PC-3 (cell line): ENCODE results near the gene MFN2. TPM values are rescaled to one million over a fixed set of nuclear protein-coding genes. Genes with fewer than 3 reads are reported as not detected.

Source experiments
- ATAC-seq: fragments of 200-7000 bp; cut with Tn5 transposase; 2 replicates; pipeline ENCODE4 v1.9.1; 2020; ENCODE audit warnings: mild to moderate bottlenecking, moderate library complexity
- BruUV-seq: library from RNA; stranded (reverse); fragments of 400-500 nt; replicated peaks from 2 replicates; lab custom pipeline; 2021; lab: Mats Ljungman, UMichigan
- CTCF ChIA-PET: fragments of 300-600 bp; sonication (Branson Sonifier 250); formaldehyde crosslinking; loops from one replicate; lab custom pipeline; 2022; ENCODE audit warnings: antibody characterized with exemption; lab: Charles Lee
- POLR2A ChIA-PET: fragments of 300-600 bp; sonication (Branson Sonifier 250); formaldehyde crosslinking; loops from one replicate; lab custom pipeline; 2022; ENCODE audit warnings: antibody characterized with exemption; ENCODE audit not compliant: unreplicated experiment; lab: Charles Lee
- DNase-seq: peaks from one replicate; pipeline ENCODE4 v3.0.0-alpha.2; 2015
- H2AFZ ChIP-seq: fragments of 300-600 bp; sonication (generic); 2 replicates; pipeline ENCODE4 v1.6.0; 2016; ENCODE audit warnings: antibody characterized with exemption, low read length
- H3F3A ChIP-seq: fragments of 300-600 bp; sonication (generic); one replicate; pipeline ENCODE4 v1.6.0; 2017; ENCODE audit warnings: antibody characterized with exemption, low read length, control low read depth, mild to moderate bottlenecking; ENCODE audit not compliant: unreplicated experiment
- H3K27ac ChIP-seq: fragments of 300-600 bp; sonication (generic); 2 replicates; pipeline ENCODE4 v1.5.1; 2016; ENCODE audit warnings: mild to moderate bottlenecking, low read length
- H3K27me3 ChIP-seq: fragments of 300-600 bp; sonication (generic); 2 replicates; pipeline ENCODE4 v1.6.1; 2016; ENCODE audit warnings: low read length, mixed read lengths
- H3K36me3 ChIP-seq: fragments of 300-600 bp; sonication (generic); 2 replicates; pipeline ENCODE4 v1.6.1; 2016; ENCODE audit warnings: low read depth, mixed run types, low read length, mixed read lengths
- H3K4me1 ChIP-seq: fragments of 300-600 bp; sonication (generic); 2 replicates; pipeline ENCODE4 v1.5.1; 2016; ENCODE audit warnings: low read length; ENCODE audit not compliant: insufficient read depth
- H3K4me2 ChIP-seq: fragments of 300-600 bp; sonication (generic); 2 replicates; pipeline ENCODE4 v1.6.0; 2016; ENCODE audit warnings: low read length
- H3K4me3 ChIP-seq: fragments of 300-600 bp; sonication (generic); 2 replicates; pipeline ENCODE4 v1.5.1; 2016; ENCODE audit warnings: mild to moderate bottlenecking, low read length, mixed read lengths
- H3K79me2 ChIP-seq: fragments of 300-600 bp; sonication (generic); 2 replicates; pipeline ENCODE4 v1.6.1; 2017; ENCODE audit warnings: low read length, mixed read lengths
- H3K9ac ChIP-seq: fragments of 300-600 bp; sonication (generic); 2 replicates; pipeline ENCODE4 v1.6.0; 2016; ENCODE audit warnings: mild to moderate bottlenecking, low read length
- H3K9me2 ChIP-seq: fragments of 300-600 bp; sonication (generic); replicated peaks from 2 replicates; pipeline ENCODE4 v1.6.1; 2016; ENCODE audit warnings: mixed run types, low read length, mixed read lengths
- H3K9me3 ChIP-seq: fragments of 300-600 bp; sonication (generic); 2 replicates; pipeline ENCODE4 v1.6.1; 2016; ENCODE audit warnings: low read length, mixed read lengths
- H4K20me1 ChIP-seq: fragments of 300-600 bp; sonication (generic); 2 replicates; pipeline ENCODE4 v1.6.1; 2016; ENCODE audit warnings: low read length, mixed read lengths
- EZH2 ChIP-seq: fragments of 300-600 bp; sonication (generic); IDR thresholded peaks from one replicate; pipeline ENCODE4 v1.6.1; 2017; ENCODE audit warnings: antibody characterized with exemption, mild to moderate bottlenecking, low read length; ENCODE audit not compliant: unreplicated experiment
- EZH2phosphoT487 ChIP-seq: fragments of 300-600 bp; sonication (generic); IDR thresholded peaks from 2 replicates; pipeline ENCODE4 v1.6.1; 2018; ENCODE audit warnings: mild to moderate bottlenecking, antibody characterized with exemption, low read length, borderline replicate concordance
- intact Hi-C: fragments of 100-400 bp; cut with micrococcal nuclease; formaldehyde crosslinking; loops from 2 replicates; pipeline ENCODE4 v1.9.0; 2023
- total RNA-seq: library from RNA; depleted of rRNA; stranded (reverse); fragments of >200 nt; gene quantifications from 2 replicates; pipeline ENCODE4 v1.2.3, GENCODE V29; 2014
- TF ChIP-seq, protein P1 (sequence below): fragments of 300-600 bp; sonication (generic); conservative IDR thresholded peaks from 2 replicates; pipeline ENCODE4 v1.5.1; 2017; ENCODE audit warnings: antibody characterized with exemption, low read depth, mild to moderate bottlenecking, low read length

Gene MFN2
- total RNA-seq, 1 experiment from 2014 or later = 97.8 TPM

GRCh38 chr1:11964656-11965055, 15.6 kb upstream of the MFN2 start:
- BruUV-seq = no TSS peak
- Histone ChIP-seq H3K79me2 (no peaks in the 10 kb centered on the region), H3K27ac (no peak overlapping the region), H3K36me3 (peaks cover 11% of the 10 kb centered on the region), H3K9me3 (no peaks in the 10 kb centered on the region), H4K20me1 (no peaks in the 10 kb centered on the region), H3K4me2 (no peak overlapping the region), H3K4me1 (no peaks in the 10 kb centered on the region), H3K27me3 (no peaks in the 10 kb centered on the region), H3K4me3 (no peak overlapping the region), H3K9me2 (no peaks in the 10 kb centered on the region), H3K9ac (no peak overlapping the region), H3F3A (no peaks in the 10 kb centered on the region), H2AFZ (no peak overlapping the region)
- ChIA-PET CTCF (no interaction called here), POLR2A (no interaction called here)
- ATAC-seq (no peak), DNase-seq (no peak)
- no peak for TF ChIP-seq EZH2
- TF ChIP-seq EZH2phosphoT487 = no peak
- TF ChIP-seq, protein P1, sequence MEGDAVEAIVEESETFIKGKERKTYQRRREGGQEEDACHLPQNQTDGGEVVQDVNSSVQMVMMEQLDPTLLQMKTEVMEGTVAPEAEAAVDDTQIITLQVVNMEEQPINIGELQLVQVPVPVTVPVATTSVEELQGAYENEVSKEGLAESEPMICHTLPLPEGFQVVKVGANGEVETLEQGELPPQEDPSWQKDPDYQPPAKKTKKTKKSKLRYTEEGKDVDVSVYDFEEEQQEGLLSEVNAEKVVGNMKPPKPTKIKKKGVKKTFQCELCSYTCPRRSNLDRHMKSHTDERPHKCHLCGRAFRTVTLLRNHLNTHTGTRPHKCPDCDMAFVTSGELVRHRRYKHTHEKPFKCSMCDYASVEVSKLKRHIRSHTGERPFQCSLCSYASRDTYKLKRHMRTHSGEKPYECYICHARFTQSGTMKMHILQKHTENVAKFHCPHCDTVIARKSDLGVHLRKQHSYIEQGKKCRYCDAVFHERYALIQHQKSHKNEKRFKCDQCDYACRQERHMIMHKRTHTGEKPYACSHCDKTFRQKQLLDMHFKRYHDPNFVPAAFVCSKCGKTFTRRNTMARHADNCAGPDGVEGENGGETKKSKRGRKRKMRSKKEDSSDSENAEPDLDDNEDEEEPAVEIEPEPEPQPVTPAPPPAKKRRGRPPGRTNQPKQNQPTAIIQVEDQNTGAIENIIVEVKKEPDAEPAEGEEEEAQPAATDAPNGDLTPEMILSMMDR = no peak
- intact Hi-C loops = no loop called here

DNA sequence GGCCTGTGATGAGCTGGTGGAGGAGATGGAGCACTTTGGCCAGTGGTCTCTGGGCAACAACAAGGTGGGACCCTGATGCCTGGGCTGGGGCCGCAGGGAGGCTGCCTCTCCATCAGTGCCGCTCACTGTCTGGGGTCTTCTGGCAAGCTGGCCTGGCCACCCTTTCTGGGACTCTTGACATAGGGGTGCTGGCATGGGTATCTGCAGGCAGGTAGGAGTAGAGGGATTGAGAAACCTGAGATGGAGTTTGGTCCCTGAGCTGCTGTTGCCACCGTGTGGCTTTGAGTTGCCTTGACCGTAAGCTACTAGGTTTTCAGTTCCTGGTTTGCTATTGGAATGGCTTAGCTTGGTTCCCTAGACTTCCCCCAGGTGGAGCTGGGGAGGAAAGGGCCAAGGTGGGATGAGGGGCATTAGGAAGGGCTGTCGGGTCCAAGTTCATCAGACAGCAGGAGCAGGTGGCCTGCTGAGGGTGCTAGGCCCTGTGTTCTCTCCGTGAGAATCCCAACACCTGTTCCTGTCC, 13.2 kb upstream of the MFN2 start:
- TF ChIP-seq, protein P1 = peak; percentile 68
- no peak for TF ChIP-seq EZH2phosphoT487
- TF ChIP-seq EZH2 = no peak
- Histone ChIP-seq H2AFZ (no peak overlapping the region), H3K9me3 (no peaks in the 10 kb centered on the region), H3F3A (no peaks in the 10 kb centered on the region), H3K4me1 (no peaks in the 10 kb centered on the region), H3K4me2 (no peak overlapping the region), H3K9me2 (no peaks in the 10 kb centered on the region), H3K4me3 (no peak overlapping the region), H3K27me3 (no peaks in the 10 kb centered on the region), H3K36me3 (peaks cover 11% of the 10 kb centered on the region), H3K27ac (no peak overlapping the region), H3K9ac (no peak overlapping the region), H3K79me2 (no peaks in the 10 kb centered on the region), H4K20me1 (no peaks in the 10 kb centered on the region)
- DNase-seq (peak; percentile 60), ATAC-seq (peak; percentile 82)
- ChIA-PET CTCF (interaction anchor here (0.9 to 1.2 kb wide), 4 partner anchors 13 to 129 kb away, joined by 4 to 7 read pairs (median 4); partner anchors contain the start of gene MFN2), POLR2A (interaction anchor here (0.7 to 1.1 kb wide), 3 partner anchors 57 to 59 kb away, joined by 3 to 4 read pairs (median 3); no protein-coding TSS in a partner anchor)
- intact Hi-C loops = loop anchor here (2.0 kb wide), 1 partner anchor 58 kb away; no protein-coding TSS in a partner anchor
- no TSS peak for BruUV-seq

DNA sequence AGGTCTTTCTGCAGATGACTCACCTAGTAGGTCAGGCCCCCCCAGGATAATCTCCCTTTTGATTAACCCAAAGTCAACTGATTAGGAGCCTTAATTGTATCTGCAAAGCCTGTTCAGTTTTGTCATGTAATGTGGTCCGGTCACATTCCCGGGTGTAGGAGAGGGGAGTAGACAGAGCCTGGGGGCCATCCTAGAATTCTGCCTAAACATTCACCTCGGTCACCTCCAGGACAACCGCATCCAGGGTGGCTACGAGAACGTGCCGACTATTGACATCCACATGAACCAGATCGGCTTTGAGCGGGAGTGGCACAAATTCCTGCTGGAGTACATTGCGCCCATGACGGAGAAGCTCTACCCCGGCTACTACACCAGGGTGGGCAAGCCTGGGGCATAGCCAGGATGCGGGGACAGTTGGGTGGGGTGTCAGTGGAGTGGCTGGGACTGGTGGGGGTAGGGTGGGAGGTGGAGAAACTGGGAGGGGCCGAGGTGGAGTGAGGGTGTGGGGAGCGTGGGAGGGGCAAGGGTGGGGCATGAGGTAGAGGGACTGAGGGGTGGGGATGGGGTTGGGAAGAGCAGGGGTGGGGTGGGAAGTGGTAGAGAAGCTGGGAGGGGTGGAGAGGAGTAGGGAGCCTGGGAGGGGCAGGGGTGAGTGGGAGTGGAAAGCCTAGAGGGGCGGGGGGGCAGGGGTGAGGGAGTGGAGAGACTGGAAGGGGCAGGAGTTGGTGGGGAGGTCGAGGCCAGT, 9.6 kb upstream of the MFN2 start:
- ChIA-PET POLR2A (no interaction called here), CTCF (interaction anchor here (0.7 kb wide), 1 partner anchor 235 kb away, joined by 4 read pairs; no protein-coding TSS in a partner anchor)
- BruUV-seq = no TSS peak
- Histone ChIP-seq H3K9me3 (no peaks in the 10 kb centered on the region), H3K4me2 (no peak overlapping the region), H3K27me3 (no peaks in the 10 kb centered on the region), H4K20me1 (no peaks in the 10 kb centered on the region), H3K4me1 (no peaks in the 10 kb centered on the region), H3K4me3 (no peak overlapping the region), H3K9ac (no peak overlapping the region), H3K36me3 (peaks cover 18% of the 10 kb centered on the region), H3K27ac (no peak overlapping the region), H3K9me2 (no peaks in the 10 kb centered on the region), H2AFZ (no peak overlapping the region), H3K79me2 (no peaks in the 10 kb centered on the region), H3F3A (no peaks in the 10 kb centered on the region)
- intact Hi-C loops = no loop called here
- TF ChIP-seq EZH2phosphoT487 = no peak
- TF ChIP-seq, protein P1 = no peak
- no peak for TF ChIP-seq EZH2
- no peak for ATAC-seq
- DNase-seq = no peak
